H7 (cell line): ENCODE measurements around the gene TVP23C. TPM values are rescaled to one million over a fixed set of nuclear protein-coding genes. Genes with fewer than 3 reads are reported as not detected.

Source experiments
- DNase-seq: peaks from one replicate; pipeline ENCODE4 v3.0.0; 2012
- H3K27me3 ChIP-seq: 2 replicates; pipeline ENCODE4 v1.6.0; 2011; ENCODE audit warnings: mild to moderate bottlenecking, low read length; ENCODE audit not compliant: control insufficient read depth, insufficient read depth
- H3K36me3 ChIP-seq: replicated peaks from 2 replicates; pipeline ENCODE4 v1.5.1; 2011; ENCODE audit warnings: low read length; ENCODE audit not compliant: control insufficient read depth, insufficient read depth
- H3K4me3 ChIP-seq: 2 replicates; pipeline ENCODE4 v1.5.1; 2011; ENCODE audit warnings: low read depth, mild to moderate bottlenecking, control low read depth, low read length, moderate library complexity; ENCODE audit not compliant: insufficient read depth
- total RNA-seq: library from RNA; depleted of rRNA; stranded (reverse); fragments of >200 nt; shearing (Covaris generic); gene quantifications from 2 replicates; pipeline ENCODE4 v1.2.3, GENCODE V29; 2014

The TVP23C gene
- total RNA-seq, 1 experiment from 2014 or later = 7.1 TPM

DNA sequence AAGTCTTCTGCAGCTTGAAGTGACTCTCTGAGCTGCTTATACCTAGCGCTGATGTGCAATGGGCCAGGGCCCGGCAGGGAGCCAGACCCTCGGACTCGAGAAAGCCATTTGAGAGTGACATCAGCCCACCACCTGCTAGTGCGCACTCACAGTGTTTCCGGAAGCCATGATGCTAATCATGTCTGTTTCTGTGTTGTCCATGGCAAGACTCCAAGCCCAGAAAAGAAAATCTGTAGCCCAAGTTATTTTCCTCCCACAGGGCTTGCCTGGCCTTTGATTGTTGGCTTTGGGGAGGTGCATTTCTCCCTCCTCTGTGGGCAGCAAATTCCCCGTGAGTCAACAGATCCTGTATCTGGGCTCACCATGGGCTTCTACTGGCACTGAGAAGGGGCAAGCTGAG is 94.0 kb downstream of the TVP23C start:
- H3K36me3 ChIP-seq = no peaks in the 10 kb centered on the region
- no peak for DNase-seq
- H3K4me3 ChIP-seq = no peak overlapping the region
- H3K27me3 ChIP-seq = no peaks in the 10 kb centered on the region

- no peaks in the 10 kb centered on the region for H3K36me3 ChIP-seq
- no peak overlapping the region for H3K4me3 ChIP-seq
- no peaks in the 10 kb centered on the region for H3K27me3 ChIP-seq
- no peak for DNase-seq
Measured at GRCh38 chr17:15468126-15468525, 95.2 kb downstream of the TVP23C start.

DNA sequence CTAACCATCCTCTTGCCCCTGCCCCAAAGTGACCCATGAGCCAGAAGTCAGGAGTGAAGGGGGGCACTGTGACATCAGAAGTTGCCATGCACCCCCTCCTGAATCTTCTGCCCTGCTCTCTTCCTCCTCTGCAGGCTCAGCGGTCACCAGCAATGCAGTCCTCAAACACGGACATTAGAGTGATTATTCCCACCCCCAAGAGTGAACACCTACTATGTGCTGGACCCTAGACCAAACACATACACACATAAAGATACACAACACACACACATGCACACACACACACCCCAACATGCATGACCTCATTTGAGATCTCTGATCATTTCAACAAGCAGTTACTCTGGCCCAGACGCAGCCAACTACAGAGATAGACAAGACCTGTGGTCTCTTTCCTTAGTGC is 95.7 kb downstream of the TVP23C start, which contains the start of gene CDRT4:
Gene CDRT4 (minus strand): TSS at position 30 of the 400 bp plus-strand sequence. CDS start 27,383 bp downstream, outside the sequence.
- no peak for DNase-seq
- Histone ChIP-seq H3K36me3 (no peaks in the 10 kb centered on the region), H3K27me3 (no peaks in the 10 kb centered on the region), H3K4me3 (no peak within 1 kb of the TSS)

- Histone ChIP-seq H3K27me3 (no peaks in the 10 kb centered on the region), H3K4me3 (no peak overlapping the region), H3K36me3 (no peaks in the 10 kb centered on the region)
- no peak for DNase-seq
Measured at GRCh38 chr17:15466131-15466530, 97.2 kb downstream of the TVP23C start.

- H3K4me3 ChIP-seq = no peak overlapping the region
- no peaks in the 10 kb centered on the region for H3K36me3 ChIP-seq
- H3K27me3 ChIP-seq = no peaks in the 10 kb centered on the region
- DNase-seq = no peak
Measured at GRCh38 chr17:15465045-15465701, 98.1 kb downstream of the TVP23C start.

DNA sequence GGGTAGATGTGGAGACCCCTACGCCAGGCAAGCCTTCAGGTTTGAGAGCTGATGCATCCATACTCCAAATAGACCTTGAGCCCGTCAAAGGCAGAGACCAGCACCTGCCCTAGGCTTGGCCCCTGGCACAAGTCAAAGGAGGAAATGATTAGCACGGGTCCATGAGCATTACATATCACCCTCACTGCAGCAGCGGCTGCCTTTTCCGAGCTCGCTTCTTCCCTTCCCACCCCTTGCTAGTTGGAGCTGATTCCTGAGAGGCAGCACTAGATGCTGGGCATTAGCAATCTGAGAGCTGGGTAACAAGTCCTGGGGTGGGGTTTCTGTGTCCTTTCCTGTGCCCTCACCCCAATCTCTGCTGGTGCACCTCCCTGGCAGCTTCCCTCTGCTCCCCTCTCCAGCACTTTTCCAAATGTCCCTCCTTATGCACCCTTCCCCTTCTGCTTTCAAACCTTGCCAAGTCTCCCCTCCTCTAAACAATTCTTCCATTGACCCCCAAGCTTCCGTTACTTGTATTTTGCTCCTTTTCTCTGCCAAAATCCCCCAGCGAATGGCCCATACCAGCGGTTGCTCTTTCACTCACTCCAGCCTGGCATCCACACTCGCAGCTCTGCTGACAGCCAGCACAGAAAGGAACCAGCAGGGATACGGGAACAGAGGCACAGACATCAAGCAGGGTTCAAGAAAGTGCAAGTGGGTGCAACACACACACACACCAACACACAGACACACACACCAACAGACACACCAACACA is 98.9 kb downstream of the TVP23C start:
- H3K36me3 ChIP-seq = no peaks in the 10 kb centered on the region
- DNase-seq = no peak
- H3K4me3 ChIP-seq = no peak overlapping the region
- H3K27me3 ChIP-seq = no peaks in the 10 kb centered on the region

GRCh38 chr17:15462976-15463772 is 100.1 kb downstream of the TVP23C start:
- no peak for DNase-seq
- Histone ChIP-seq H3K27me3 (no peaks in the 10 kb centered on the region), H3K36me3 (no peaks in the 10 kb centered on the region)

GRCh38 chr17:15457723-15458094 is 105.6 kb downstream of the TVP23C start:
- Histone ChIP-seq H3K27me3 (no peaks in the 10 kb centered on the region), H3K36me3 (no peaks in the 10 kb centered on the region; the same call in 1 of the 2 replicates), H3K4me3 (no peak overlapping the region)
- no peak for DNase-seq

More at GRCh38 chr17:15462976-15463772, 100.1 kb downstream of the TVP23C start:
- no peak overlapping the region for H3K4me3 ChIP-seq

GRCh38 chr17:15456972-15457722 is 106.1 kb downstream of the TVP23C start:
- Histone ChIP-seq H3K36me3 (peaks cover under 1% of the 10 kb centered on the region), H3K27me3 (no peaks in the 10 kb centered on the region), H3K4me3 (no peak overlapping the region)
- no peak for DNase-seq

GRCh38 chr17:15456496-15456895 is 106.8 kb downstream of the TVP23C start:
- H3K36me3 ChIP-seq = peaks cover 2% of the 10 kb centered on the region
- H3K4me3 ChIP-seq = no peak overlapping the region
- H3K27me3 ChIP-seq = no peaks in the 10 kb centered on the region
- DNase-seq = no peak

DNA sequence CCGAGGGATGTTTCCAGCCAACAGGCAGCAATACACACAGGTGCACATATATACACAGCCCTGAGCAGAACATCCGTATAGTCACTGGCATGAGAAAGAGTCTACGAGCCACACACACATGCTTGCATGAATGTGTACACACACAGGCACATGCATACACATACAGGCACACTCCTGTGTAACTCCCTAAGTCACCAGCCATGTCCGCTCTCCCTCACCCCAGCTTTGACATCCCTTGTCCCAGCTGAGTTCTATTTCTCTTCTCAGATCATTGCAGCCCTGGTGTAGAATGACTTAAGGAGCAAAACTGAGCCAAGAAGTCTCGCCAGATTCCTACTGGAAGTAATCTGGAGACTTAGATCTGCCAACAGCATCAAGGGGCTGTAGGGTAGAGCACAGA is 108.9 kb downstream of the TVP23C start:
- DNase-seq = no peak
- no peaks in the 10 kb centered on the region for H3K27me3 ChIP-seq
- H3K4me3 ChIP-seq = no peak overlapping the region
- H3K36me3 ChIP-seq = peaks cover 2% of the 10 kb centered on the region

DNA sequence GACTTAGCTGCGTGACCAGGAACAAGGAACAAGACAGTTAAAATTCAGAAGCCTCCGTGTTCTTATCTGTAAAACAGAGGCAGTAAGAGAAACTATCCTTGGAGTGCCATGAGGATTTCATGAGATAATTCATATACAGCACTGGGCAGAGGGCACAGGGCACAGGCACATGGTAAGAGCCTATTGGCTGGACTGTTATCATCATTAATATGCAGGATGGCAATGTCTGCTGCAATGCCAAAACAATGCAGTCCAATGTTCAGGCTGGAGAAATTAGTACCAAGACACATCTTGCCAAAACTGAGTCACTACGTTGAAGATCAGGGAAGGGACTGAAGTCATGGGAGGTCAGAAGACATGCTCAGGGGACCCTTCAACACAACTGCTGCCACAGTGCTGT is 109.5 kb downstream of the TVP23C start:
- no peak for DNase-seq
- Histone ChIP-seq H3K4me3 (no peak overlapping the region), H3K27me3 (no peaks in the 10 kb centered on the region), H3K36me3 (peaks cover 2% of the 10 kb centered on the region)

- Histone ChIP-seq H3K4me3 (no peak overlapping the region), H3K27me3 (no peaks in the 10 kb centered on the region), H3K36me3 (peaks cover 2% of the 10 kb centered on the region)
- DNase-seq = no peak
Measured at GRCh38 chr17:15453246-15453645, 110.0 kb downstream of the TVP23C start.

DNA sequence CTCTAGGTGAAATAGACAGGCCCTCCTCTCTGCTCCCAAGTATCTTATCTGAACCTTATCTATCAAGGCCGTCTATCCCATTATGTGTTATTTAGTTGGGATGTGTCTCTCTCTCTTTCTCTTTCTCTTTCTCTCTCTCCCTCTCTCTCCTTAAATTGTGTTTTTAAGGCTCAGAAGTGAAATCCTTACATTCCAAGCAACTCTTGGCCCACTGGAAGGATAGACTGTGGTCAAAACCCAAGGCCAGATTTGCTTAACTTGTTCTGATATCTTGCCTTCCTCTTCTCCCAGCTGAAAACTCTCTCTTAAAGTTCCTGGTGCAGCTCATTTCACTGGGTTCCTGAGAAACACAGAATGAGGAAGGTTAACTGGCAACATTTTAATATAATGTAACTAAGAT is 110.5 kb downstream of the TVP23C start:
- no peak for DNase-seq
- H3K27me3 ChIP-seq = no peaks in the 10 kb centered on the region
- H3K4me3 ChIP-seq = no peak overlapping the region
- peaks cover 2% of the 10 kb centered on the region for H3K36me3 ChIP-seq
